Fibroblast of the conjunctiva (primary cell): Measurements from ENCODE around the gene WRAP53.

Experiments
- DNase-seq: peaks from one replicate; pipeline ENCODE4 v3.0.0-alpha.2; 2010; ENCODE audit warnings: low read depth

The WRAP53 gene

DNA sequence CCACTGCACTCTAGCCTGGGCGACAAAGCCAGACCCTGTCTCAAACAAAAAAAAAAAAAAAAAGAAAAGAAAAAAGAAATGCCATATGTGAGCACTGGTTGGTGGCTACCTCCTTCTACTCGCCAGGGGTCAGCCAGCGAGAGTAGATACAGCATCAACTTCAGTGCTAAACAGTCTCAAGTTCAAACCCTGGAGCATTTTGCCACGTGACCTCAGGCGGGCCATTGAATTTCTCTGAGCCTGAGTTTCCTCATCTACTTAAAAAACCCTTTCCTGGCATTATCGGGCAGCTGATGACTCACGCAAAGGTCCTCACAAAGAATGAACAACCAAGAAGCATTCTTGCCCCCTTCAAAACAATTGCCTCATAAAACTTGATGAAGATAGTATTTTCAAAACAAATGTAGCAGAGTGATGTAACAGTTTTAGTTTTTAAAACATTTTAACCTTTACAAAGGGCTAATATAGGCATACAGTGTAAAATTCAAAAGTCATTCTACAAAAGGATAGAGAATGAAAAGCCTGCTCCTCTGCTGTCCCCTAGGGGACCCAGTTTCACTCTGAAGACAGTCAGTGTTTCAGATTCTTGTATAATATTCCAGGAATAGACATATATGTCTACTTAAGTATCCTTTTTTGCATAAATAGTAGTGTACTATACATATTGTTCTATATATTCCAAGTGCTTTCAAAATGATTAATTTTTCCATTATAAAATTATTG lies 57.6 kb downstream of the WRAP53 start:
- DNase-seq = peak; percentile 78

- no peak for DNase-seq
These were observed 59.4 kb downstream of the WRAP53 start for GRCh38 chr17:7747635-7748071.

- no peak for DNase-seq
These were observed 59.9 kb downstream of the WRAP53 start for GRCh38 chr17:7748076-7748775.

DNA sequence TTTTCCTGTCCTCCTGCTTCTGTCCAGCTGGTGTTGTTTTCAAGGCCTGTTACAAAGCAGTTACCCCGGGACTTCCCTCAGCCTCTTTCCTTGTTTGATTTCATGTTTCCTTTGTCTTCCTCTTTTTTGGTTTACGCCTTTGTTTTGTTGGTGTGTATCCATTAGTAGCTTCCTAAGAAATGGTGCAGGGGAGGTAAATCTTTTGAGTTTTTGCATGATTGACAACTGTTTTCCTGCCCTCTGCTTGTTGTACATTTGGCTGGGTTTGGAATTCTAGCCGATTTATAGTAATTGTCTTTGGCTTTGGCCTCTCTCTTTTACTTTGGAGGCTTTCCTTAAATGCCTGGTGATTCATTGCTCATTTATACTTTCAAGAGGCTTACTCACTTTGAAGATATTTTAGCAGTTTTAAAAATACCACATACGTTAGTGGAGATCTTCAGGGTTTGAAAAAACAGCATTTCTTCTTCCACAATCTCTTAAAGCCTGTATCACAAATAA lies 62.1 kb downstream of the WRAP53 start:
- DNase-seq = peak; percentile 44
